Measurements from ENCODE around the gene MT1B.
A peak's percentile ranks its signal among the peaks of the same experiment; 100 is the strongest.

The MT1B gene

DNA sequence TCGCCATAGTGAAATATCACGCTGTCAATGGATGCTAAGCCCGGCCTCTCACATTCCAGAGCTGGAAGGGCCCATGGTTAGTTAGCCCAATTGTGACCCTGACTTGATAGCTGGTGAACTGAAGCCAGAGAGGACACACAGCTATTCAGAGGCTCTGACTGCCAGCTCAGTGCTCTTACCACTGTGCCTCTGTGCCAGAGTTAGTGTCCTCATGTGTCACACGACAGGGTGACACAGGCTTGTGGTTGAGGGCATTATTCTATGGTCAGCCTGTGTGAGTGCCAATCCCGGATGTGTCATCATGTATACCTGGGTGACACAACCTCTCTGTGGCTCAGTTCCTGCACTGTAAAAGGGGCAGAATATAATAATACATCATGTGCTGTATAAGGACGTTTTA, 28.1 kb downstream of the MT1B start:
- peak; percentile 40 for DNase-seq (ENCODE audit: low read depth)
- TF ChIP-seq, protein P1, sequence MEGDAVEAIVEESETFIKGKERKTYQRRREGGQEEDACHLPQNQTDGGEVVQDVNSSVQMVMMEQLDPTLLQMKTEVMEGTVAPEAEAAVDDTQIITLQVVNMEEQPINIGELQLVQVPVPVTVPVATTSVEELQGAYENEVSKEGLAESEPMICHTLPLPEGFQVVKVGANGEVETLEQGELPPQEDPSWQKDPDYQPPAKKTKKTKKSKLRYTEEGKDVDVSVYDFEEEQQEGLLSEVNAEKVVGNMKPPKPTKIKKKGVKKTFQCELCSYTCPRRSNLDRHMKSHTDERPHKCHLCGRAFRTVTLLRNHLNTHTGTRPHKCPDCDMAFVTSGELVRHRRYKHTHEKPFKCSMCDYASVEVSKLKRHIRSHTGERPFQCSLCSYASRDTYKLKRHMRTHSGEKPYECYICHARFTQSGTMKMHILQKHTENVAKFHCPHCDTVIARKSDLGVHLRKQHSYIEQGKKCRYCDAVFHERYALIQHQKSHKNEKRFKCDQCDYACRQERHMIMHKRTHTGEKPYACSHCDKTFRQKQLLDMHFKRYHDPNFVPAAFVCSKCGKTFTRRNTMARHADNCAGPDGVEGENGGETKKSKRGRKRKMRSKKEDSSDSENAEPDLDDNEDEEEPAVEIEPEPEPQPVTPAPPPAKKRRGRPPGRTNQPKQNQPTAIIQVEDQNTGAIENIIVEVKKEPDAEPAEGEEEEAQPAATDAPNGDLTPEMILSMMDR (IDR thresholded peaks at IDR 0.05; ENCODE audit: low read depth, low read length): no peak
- TF ChIP-seq POLR2A (IDR thresholded peaks at IDR 0.05; ENCODE audit: extremely low read depth, insufficient read length) (no peak), MYC (IDR thresholded peaks at IDR 0.05; ENCODE audit: low read depth, low read length) (no peak)
- TF ChIP-seq, protein P2, sequence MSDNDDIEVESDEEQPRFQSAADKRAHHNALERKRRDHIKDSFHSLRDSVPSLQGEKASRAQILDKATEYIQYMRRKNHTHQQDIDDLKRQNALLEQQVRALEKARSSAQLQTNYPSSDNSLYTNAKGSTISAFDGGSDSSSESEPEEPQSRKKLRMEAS (IDR thresholded peaks at IDR 0.05; ENCODE audit: low read depth, low read length): no peak
- H3K4me3 ChIP-seq (ENCODE audit: low read depth, low read length): no peak overlapping the region

DNA sequence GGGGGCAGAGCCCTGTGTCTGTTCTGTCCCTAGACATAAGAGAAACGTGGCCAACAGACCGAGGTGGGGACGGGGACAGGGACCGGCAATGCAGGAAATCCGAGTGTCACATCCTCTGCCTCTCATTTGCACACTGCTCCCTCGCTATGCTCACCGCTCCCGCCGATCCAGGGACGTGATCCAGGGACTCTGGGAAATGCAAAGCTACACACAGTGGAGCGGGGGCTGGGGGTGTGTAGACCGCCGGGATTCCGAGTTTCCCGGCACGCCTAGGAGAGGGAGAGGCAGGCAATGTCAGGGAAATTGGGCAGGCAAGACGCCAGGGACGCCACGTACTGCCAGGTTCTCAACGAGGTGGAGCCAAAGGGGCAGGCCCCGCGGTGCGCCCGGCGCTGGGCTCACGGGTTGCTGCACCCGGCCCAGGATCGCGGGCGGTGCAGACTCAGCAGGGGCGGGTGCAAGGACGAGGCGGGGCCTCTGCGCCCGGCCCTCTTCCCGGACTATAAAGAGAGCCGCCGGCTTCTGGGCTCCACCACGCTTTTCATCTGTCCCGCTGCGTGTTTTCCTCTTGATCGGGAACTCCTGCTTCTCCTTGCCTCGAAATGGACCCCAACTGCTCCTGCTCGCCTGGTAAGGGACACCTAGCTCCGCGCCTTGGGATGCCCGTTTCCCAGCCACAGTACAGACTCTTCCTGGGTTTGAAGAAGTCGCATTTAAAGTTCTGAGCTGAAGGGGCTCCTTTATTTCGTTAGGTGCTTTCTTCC, 30.4 kb downstream of the MT1B start, which contains the start of gene MT1X:
MT1X (plus strand) TSS at position 532 of the 764 bp plus-strand sequence; CDS start at position 603, 71 bp downstream.
- peak within 1 kb of the TSS; percentile 77 for H3K4me3 ChIP-seq (ENCODE audit: low read depth, low read length)
- peak; percentile 76 for TF ChIP-seq POLR2A (IDR thresholded peaks at IDR 0.05; ENCODE audit: extremely low read depth, insufficient read length)
- TF ChIP-seq, protein P1 (IDR thresholded peaks at IDR 0.05; ENCODE audit: low read depth, low read length): no peak
- TF ChIP-seq MYC (IDR thresholded peaks at IDR 0.05; ENCODE audit: low read depth, low read length): no peak
- TF ChIP-seq, protein P2 (IDR thresholded peaks at IDR 0.05; ENCODE audit: low read depth, low read length): peak; percentile 2; the same call in 1 of the 2 replicates
- DNase-seq (ENCODE audit: low read depth): peak; percentile 92

DNA sequence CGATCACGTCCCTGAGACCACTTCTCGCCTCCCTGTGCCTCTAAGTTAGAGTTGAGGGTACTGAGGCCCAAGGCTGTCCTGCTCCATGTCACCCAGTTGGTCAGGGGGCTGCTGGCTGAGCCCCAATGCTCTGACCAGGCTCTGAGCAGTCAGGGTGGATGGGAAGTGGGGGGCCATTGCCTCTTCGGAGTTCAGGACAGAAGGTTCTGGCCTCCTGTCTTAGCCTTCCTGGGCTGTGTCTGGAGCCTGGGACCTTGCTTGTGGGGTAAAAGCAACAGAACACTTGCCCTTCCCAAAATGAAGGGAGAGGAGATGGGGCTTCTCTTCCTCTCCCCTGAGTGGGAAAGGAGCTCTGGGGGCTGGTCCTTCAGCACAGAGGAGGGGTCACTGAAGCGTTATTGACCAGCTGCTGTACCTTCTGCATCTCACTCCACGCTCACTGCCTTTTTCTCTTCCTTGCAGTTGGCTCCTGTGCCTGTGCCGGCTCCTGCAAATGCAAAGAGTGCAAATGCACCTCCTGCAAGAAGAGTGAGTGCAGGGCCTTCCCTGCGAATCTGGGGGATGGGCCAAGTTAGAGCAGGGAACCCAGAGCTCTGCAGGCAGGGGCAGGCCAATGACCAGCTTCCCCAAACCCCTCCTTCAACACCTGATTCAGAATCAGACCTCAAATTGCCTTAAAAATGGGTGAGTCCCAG, 31.2 kb downstream of the MT1B start:
- TF ChIP-seq, protein P1 (IDR thresholded peaks at IDR 0.05; ENCODE audit: low read depth, low read length): no peak
- no peak for TF ChIP-seq MYC (IDR thresholded peaks at IDR 0.05; ENCODE audit: low read depth, low read length)
- no peak for TF ChIP-seq POLR2A (IDR thresholded peaks at IDR 0.05; ENCODE audit: extremely low read depth, insufficient read length)
- TF ChIP-seq, protein P2 (IDR thresholded peaks at IDR 0.05; ENCODE audit: low read depth, low read length): no peak
- peak overlapping the region; percentile 77 for H3K4me3 ChIP-seq (ENCODE audit: low read depth, low read length)
- peak; percentile 38 for DNase-seq (ENCODE audit: low read depth)

DNA sequence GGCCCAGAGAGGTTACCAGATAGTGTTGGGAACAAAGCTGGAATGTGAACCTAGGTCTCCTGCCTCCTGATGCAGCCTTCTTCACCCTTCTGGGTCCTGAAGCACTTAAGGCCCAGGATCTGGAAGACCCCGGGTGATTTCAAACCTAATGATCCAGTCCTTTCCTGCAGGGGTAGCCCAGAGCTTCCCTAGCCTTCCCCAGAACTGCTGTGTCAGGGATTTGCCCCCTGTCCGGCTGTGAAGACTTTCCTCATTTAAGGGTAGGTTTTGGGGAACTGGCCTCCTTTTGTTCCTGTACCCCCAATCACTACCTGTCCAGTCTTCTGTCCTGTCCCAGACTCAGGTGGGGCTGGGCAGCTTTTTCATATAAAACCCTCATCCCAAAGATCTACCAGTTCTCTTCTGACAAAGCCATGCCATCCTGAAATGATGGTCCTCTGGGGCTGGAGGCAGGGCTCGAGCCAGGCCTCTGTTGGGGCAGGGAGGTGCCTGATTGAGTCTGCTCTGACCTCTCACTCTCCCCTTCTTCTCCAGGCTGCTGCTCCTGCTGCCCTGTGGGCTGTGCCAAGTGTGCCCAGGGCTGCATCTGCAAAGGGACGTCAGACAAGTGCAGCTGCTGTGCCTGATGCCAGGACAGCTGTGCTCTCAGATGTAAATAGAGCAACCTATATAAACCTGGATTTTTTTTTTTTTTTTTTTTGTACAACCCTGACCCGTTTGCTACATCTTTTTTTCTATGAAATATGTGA, 31.9 kb downstream of the MT1B start:
- peak overlapping the region; percentile 77 for H3K4me3 ChIP-seq (ENCODE audit: low read depth, low read length)
- no peak for DNase-seq (ENCODE audit: low read depth)
- TF ChIP-seq MYC (IDR thresholded peaks at IDR 0.05; ENCODE audit: low read depth, low read length): no peak
- TF ChIP-seq POLR2A (IDR thresholded peaks at IDR 0.05; ENCODE audit: extremely low read depth, insufficient read length): no peak
- TF ChIP-seq, protein P1 (IDR thresholded peaks at IDR 0.05; ENCODE audit: low read depth, low read length): no peak
- TF ChIP-seq, protein P2 (IDR thresholded peaks at IDR 0.05; ENCODE audit: low read depth, low read length): no peak

DNA sequence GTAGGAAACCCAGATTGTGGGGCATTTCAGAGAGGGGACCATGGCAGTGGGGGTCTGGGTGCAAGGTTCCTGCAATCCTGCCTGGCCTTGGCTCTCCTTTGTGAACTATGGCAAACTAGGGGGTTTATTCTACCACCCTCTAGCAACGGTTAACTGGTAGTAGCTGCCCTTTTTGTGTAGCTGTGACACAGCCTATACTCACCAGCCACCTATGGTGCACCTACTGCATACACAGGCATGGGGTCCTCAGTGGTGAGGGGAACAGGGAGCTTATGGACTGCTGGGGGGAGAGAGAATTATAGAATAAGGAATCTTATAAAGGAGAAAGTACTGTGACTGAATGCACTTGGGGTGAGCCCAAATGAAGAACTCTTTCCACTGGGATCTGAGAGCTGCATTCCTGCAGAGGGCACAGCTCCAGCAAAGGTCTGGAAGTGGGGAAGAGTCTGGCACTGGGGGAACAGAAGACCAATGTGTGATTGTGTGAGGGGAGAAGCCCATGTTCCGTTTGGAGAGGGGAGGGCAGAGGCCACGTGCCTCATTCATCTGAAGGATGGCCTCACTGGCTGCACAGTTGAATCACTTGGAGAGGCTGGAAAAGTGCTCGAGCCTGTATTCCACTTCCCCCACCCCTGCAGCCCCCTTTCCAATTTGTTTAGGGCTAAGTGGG, 32.7 kb downstream of the MT1B start:
- no peak for DNase-seq (ENCODE audit: low read depth)
- TF ChIP-seq MYC (IDR thresholded peaks at IDR 0.05; ENCODE audit: low read depth, low read length): no peak
- H3K4me3 ChIP-seq (ENCODE audit: low read depth, low read length): no peak overlapping the region

Measured in NB4 (cell line).